Measurements from ENCODE around the gene PI4KA.

- TF ChIP-seq, protein P1, sequence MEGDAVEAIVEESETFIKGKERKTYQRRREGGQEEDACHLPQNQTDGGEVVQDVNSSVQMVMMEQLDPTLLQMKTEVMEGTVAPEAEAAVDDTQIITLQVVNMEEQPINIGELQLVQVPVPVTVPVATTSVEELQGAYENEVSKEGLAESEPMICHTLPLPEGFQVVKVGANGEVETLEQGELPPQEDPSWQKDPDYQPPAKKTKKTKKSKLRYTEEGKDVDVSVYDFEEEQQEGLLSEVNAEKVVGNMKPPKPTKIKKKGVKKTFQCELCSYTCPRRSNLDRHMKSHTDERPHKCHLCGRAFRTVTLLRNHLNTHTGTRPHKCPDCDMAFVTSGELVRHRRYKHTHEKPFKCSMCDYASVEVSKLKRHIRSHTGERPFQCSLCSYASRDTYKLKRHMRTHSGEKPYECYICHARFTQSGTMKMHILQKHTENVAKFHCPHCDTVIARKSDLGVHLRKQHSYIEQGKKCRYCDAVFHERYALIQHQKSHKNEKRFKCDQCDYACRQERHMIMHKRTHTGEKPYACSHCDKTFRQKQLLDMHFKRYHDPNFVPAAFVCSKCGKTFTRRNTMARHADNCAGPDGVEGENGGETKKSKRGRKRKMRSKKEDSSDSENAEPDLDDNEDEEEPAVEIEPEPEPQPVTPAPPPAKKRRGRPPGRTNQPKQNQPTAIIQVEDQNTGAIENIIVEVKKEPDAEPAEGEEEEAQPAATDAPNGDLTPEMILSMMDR (IDR thresholded peaks at IDR 0.05): no peak
- no peak for TF ChIP-seq POLR2AphosphoS5 (IDR thresholded peaks at IDR 0.05)
Observed at GRCh38 chr22:20782596-20783299, 75.9 kb downstream of the PI4KA start.

All from upper lobe of left lung (tissue), 4 donors.